Fibroblast of lung (primary cell): ENCODE results near the gene EMSY. TPM values are rescaled to one million over a fixed set of nuclear protein-coding genes. Genes with fewer than 3 reads are reported as not detected.

ENCODE experiments used
- DNase-seq, 2 donors: peaks; one replicate each; pipeline versions ENCODE4 v3.0.0 to v3.0.0-alpha.2; 2010; ENCODE audit warnings: low read depth in 2 of 2
- H2AFZ ChIP-seq: 2 replicates; pipeline ENCODE4 v1.5.1; 2012; ENCODE audit warnings: low read length, control low read depth, inconsistent platforms
- H3K27ac ChIP-seq: 2 replicates; pipeline ENCODE4 v1.5.1; 2011; ENCODE audit warnings: low read length, control low read depth; ENCODE audit not compliant: insufficient read depth
- H3K27me3 ChIP-seq: 2 replicates; pipeline ENCODE4 v1.5.1; 2011; ENCODE audit warnings: mild to moderate bottlenecking, low read length; ENCODE audit not compliant: control insufficient read depth, insufficient read depth
- H3K36me3 ChIP-seq: 2 replicates; pipeline ENCODE4 v1.5.1; 2011; ENCODE audit warnings: low read length; ENCODE audit not compliant: control insufficient read depth, insufficient read depth
- H3K4me1 ChIP-seq: 2 replicates; pipeline ENCODE4 v1.5.1; 2011; ENCODE audit warnings: low read length; ENCODE audit not compliant: control insufficient read depth, insufficient read depth; ENCODE audit errors: extremely low read depth
- H3K4me2 ChIP-seq: 2 replicates; pipeline ENCODE4 v1.5.1; 2011; ENCODE audit warnings: low read length, control low read depth; ENCODE audit not compliant: insufficient read depth; ENCODE audit errors: extremely low read depth
- H3K4me3 ChIP-seq, 4 experiments: fragments of 200-600 bp in 1 of 4; sonication (generic) in 1 of 4; replicated peaks in 1 of 4; 2 replicates each; pipeline ENCODE4 v1.5.1; 2011 to 2016; ENCODE audit warnings: low read length in 4 of 4, low read depth in 3 of 4, mild to moderate bottlenecking in 3 of 4, control low read depth in 2 of 4, inconsistent platforms in 1 of 4, mixed read lengths in 1 of 4; ENCODE audit not compliant: insufficient read depth in 1 of 4; ENCODE audit errors: control extremely low read depth in 1 of 4
- H3K79me2 ChIP-seq: 2 replicates; pipeline ENCODE4 v1.5.1; 2012; ENCODE audit warnings: mild to moderate bottlenecking, low read length, inconsistent platforms; ENCODE audit not compliant: control insufficient read depth, insufficient read depth
- H3K9ac ChIP-seq: 2 replicates; pipeline ENCODE4 v1.5.1; 2011; ENCODE audit warnings: mild to moderate bottlenecking, low read length, control low read depth; ENCODE audit not compliant: insufficient read depth
- H3K9me3 ChIP-seq: 2 replicates; pipeline ENCODE4 v1.5.1; 2012; ENCODE audit warnings: low read depth, low read length; ENCODE audit not compliant: control insufficient read depth, insufficient read depth
- H4K20me1 ChIP-seq: 2 replicates; pipeline ENCODE4 v1.5.1; 2011; ENCODE audit warnings: low read length; ENCODE audit not compliant: control insufficient read depth, insufficient read depth; ENCODE audit errors: extremely low read depth
- CTCF ChIP-seq, 2 donors: IDR thresholded peaks in 1 of 2; conservative IDR thresholded peaks in 1 of 2; 1 replicate in 1 of 2; 2 replicates in 1 of 2; pipeline ENCODE4 v1.5.1; 2011 to 2012; ENCODE audit warnings: low read length in 2 of 2, control low read depth in 1 of 2, inconsistent platforms in 1 of 2, low read depth in 1 of 2, mild to moderate bottlenecking in 1 of 2
- EZH2 ChIP-seq: IDR thresholded peaks from 2 replicates; pipeline ENCODE4 v1.5.1; 2012; ENCODE audit warnings: low read length, control low read depth, mild to moderate bottlenecking; ENCODE audit errors: missing control alignments
- polyA plus RNA-seq, 2 donors: library from polyadenylated mRNA; depleted of rRNA in 1 of 2; stranded (reverse) in 1 of 2; unstranded in 1 of 2; fragments of >200 nt; gene quantifications; 2 replicates each; pipeline ENCODE4 v1.2.1, GENCODE V29; 2011 to 2012; ENCODE audit warnings: missing spikeins in 1 of 2
- total RNA-seq: library from RNA; depleted of rRNA; stranded (reverse); fragments of >200 nt; gene quantifications from 2 replicates; pipeline ENCODE4 v1.2.1, GENCODE V29; 2014

EMSY gene
- total and polyA plus RNA-seq, 2 donors (not counting 1 experiment from before 2014, with no cell fraction given), result 11.9 to 14.2 TPM

DNA sequence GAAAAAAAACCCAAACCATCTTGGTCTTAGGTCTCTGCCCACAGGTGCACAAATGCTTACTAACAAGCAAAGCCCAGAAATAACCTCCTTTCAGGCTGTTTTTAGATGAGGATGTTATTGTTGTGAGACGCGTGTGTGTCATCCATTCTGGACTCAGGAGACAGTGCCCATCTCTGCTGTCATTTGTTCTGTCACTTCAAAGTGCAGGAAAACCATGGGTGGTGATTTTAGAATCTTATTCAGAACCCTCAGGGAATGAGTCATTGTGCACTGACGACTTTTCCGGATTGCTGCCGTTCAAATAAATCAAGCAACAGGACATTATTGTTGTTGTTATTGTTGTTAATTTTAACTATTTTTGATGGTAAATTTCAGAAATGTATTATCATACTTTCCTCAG lies 115.4 kb downstream of the EMSY start:
- H3K9me3 ChIP-seq, result no peaks in the 10 kb centered on the region
- H4K20me1 ChIP-seq, result no peaks in the 10 kb centered on the region
- H3K79me2 ChIP-seq, result no peaks in the 10 kb centered on the region
- H3K4me3 ChIP-seq, result no peak overlapping the region
- peak in 1 of 2 donors; percentile 10 for DNase-seq
- no peaks in the 10 kb centered on the region for H3K4me1 ChIP-seq
- no peak overlapping the region for H3K4me2 ChIP-seq
- H2AFZ ChIP-seq, result no peak overlapping the region
- H3K27ac ChIP-seq, result no peak overlapping the region
- no peak overlapping the region for H3K9ac ChIP-seq
- no peak for TF ChIP-seq CTCF (conservative IDR thresholded peaks at IDR 0.05 in 1 of 2, IDR thresholded peaks at IDR 0.05 in 1 of 2; ENCODE audit: low read depth in 1 of 2, low read length in 2 of 2)
- TF ChIP-seq EZH2, result no peak
- H3K36me3 ChIP-seq, result no peaks in the 10 kb centered on the region
- no peaks in the 10 kb centered on the region for H3K27me3 ChIP-seq

GRCh38 chr11:76561245-76561644 lies 116.4 kb downstream of the EMSY start:
- no peak for DNase-seq
- no peak overlapping the region for H3K4me2 ChIP-seq
- no peaks in the 10 kb centered on the region for H4K20me1 ChIP-seq
- no peaks in the 10 kb centered on the region for H3K4me1 ChIP-seq
- no peak overlapping the region for H3K27ac ChIP-seq
- no peak overlapping the region for H3K9ac ChIP-seq
- H2AFZ ChIP-seq, result no peak overlapping the region
- no peak for TF ChIP-seq CTCF (conservative IDR thresholded peaks at IDR 0.05 in 1 of 2, IDR thresholded peaks at IDR 0.05 in 1 of 2; ENCODE audit: low read depth in 1 of 2, low read length in 2 of 2)
- no peak for TF ChIP-seq EZH2
- no peaks in the 10 kb centered on the region for H3K36me3 ChIP-seq
- H3K9me3 ChIP-seq, result no peaks in the 10 kb centered on the region
- H3K79me2 ChIP-seq, result no peaks in the 10 kb centered on the region
- H3K27me3 ChIP-seq, result no peaks in the 10 kb centered on the region
- no peak overlapping the region for H3K4me3 ChIP-seq

- no peaks in the 10 kb centered on the region for H3K9me3 ChIP-seq
- no peak overlapping the region for H2AFZ ChIP-seq
- H3K27me3 ChIP-seq, result no peaks in the 10 kb centered on the region
- TF ChIP-seq EZH2 (no peak), CTCF (conservative IDR thresholded peaks at IDR 0.05 in 1 of 2, IDR thresholded peaks at IDR 0.05 in 1 of 2; ENCODE audit: low read depth in 1 of 2, low read length in 2 of 2) (no peak)
- H3K9ac ChIP-seq, result no peak overlapping the region
- no peaks in the 10 kb centered on the region for H4K20me1 ChIP-seq
- H3K79me2 ChIP-seq, result no peaks in the 10 kb centered on the region
- no peak for DNase-seq
- no peak overlapping the region for H3K4me2 ChIP-seq
- no peak overlapping the region for H3K27ac ChIP-seq
- H3K4me1 ChIP-seq, result no peaks in the 10 kb centered on the region
- no peak overlapping the region for H3K4me3 ChIP-seq
- no peaks in the 10 kb centered on the region for H3K36me3 ChIP-seq
These were observed 117.7 kb downstream of the EMSY start for GRCh38 chr11:76562541-76562940.
